T-helper 2 cell (primary cell): Measurements from ENCODE around the gene ATP5PO.
"Not testable (repeated sequence)": the region's sequence is repeated elsewhere in the genome, so short reads cannot be mapped to it uniquely, and the experiment has no call there.

ENCODE experiments used
- DNase-seq, 5 experiments: peaks; one replicate each; pipeline versions ENCODE4 v3.0.0 to v3.0.0-alpha.2; 2012 to 2022

Gene ATP5PO

DNA sequence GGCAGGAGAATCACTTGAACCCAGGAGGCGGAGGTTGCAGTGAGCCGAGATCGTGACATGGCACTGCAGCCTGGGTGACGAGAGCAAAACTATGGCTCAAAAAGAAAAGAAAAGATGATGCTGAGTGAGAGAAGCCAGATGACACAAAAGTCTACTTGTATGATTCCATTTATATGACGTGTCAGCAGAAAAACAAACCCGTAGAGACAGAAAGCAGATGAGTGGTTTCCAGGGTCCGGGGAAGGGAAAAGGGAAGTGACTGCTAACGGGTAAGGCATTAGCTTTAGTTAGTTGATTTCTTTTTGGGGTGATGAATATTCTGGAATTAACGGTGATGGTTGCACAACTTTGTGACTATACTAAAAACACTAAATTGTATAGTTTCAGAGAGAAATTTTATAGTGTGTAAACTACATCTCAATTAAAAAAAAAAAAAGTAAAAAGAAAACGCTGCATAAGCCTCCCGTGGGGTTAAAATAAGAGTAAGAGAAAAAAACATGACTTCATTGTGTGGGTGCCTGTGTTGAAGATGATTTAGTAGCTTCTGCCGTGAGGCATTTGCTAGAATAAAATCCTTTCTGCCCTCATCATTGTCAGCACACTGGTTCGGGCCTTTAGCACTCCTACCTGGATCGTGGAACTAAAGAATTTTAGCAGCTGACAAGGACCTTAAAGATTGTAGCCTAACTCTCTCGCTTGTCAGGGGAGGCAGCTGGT is 24.7 kb upstream of the ATP5PO start:
- no peak for DNase-seq

GRCh38 chr21:33939226-33939625 is 23.6 kb upstream of the ATP5PO start:
- DNase-seq, result no peak

- no peak for DNase-seq
Observed at GRCh38 chr21:33938381-33938780, 22.8 kb upstream of the ATP5PO start.

DNA sequence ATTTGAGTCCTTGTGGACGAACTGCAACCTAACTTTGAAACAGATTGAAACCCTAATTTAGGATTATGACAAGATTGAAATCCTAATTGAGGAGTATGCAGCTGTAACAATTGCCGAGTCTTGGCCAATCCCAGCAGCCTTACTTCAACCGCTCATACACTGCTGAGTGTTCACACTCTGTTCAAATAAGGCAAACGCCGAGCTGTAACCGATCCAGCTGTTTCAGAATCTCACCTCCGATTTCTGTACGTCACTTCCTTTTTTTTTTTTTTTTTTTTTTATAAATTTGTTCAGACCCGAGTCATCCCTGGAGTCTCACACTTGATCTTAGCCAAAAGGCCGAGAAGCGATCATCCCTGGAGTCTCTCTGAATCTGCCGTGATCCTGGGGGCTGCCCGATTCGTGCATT is 22.3 kb upstream of the ATP5PO start:
- DNase-seq, result peak in 2 of 5 experiments; percentile 64 to 90

DNA sequence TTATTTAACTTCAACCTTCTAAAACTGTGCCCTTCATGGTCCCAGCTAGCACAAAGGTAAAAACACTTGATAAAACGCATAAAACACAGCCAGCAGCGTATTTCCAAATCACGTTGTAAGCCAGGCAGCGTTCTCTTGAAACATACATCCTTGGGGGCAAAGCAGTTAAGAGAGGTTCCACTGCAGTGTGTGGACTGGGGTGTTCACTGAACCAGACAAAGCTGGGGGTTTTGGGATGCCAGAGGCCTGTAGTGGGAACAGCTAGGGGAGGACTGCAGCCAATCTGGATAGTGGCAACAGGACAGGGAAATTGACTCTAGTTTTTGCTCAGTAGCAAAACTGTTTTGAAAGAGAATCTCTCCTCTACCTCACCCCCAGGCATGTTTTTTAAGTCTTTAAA is 21.5 kb upstream of the ATP5PO start:
- DNase-seq, result no peak

- DNase-seq, result peak in 3 of 5 experiments; percentile 52 to 78 (median 68)
Observed at GRCh38 chr21:33936301-33937038, 20.9 kb upstream of the ATP5PO start.

DNA sequence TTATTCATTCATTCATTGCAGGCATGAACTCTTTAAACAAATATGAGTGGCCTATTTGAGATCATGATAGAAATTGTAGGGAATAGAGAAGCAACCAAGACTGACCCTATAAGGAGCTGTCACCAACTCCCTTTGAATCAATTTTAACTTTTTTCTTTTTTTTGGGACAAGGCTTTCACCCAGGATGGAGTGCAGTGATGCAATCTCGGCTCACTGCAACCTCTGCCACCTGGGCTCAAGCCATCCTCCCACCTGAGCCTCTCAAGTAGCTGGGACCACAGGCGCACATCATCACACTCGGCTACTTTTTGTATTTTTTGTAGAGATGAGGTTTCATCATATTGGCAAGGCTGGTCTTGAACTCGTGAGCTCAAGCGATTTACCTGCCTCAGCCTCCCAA is 17.1 kb upstream of the ATP5PO start:
- peak in 1 of 5 experiments; percentile 47 for DNase-seq

DNA sequence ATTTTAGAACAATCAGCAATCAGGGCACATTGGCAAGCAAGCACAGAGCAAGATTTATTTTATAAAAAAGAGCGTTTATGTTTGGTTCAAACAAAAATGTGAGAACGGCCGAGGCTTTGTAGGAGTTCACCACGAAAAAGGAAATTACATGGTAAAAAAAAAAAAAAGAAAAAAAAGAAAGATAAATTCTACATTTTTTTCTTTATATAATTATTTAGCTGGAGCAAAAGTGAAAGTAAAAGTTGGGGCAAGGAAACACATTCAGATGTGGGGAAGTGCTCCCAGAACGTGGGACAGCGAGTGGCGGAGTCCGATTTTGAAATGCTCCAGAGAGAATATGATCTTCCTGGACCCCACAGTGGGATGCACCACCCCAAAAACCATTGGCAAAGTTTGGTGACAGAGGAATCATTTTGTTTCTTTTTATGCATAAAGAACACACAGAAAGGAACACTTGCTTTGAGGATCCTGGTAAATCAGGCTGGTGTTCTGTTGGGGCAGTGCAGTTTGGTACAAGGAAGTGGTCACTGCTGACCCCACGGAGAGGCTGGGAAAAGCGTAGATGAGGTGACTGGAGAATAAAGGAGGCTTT is 16.3 kb upstream of the ATP5PO start:
- peak in 1 of 5 experiments; percentile 46 for DNase-seq

GRCh38 chr21:33931052-33931798 is 15.6 kb upstream of the ATP5PO start:
- peak in 4 of 5 experiments; percentile 48 to 91 (median 75) for DNase-seq

DNA sequence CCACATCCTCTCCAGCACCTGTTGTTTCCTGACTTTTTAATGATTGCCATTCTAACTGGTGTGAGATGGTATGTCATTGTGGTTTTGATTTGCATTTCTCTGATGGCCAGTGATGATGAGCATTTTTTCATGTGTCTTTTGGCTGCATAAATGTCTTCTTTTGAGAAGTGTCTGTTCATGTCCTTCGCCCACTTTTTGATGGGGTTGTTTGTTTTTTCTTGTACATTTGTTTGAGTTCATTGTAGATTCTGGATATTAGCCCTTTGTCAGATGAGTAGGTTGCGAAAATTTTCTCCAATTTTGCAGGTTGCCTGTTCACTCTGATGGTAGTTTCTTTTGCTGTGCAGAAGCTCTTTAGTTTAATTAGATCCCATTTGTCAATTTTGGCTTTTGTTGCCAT is 10.6 kb upstream of the ATP5PO start:
- not testable (repeated sequence) for DNase-seq

DNA sequence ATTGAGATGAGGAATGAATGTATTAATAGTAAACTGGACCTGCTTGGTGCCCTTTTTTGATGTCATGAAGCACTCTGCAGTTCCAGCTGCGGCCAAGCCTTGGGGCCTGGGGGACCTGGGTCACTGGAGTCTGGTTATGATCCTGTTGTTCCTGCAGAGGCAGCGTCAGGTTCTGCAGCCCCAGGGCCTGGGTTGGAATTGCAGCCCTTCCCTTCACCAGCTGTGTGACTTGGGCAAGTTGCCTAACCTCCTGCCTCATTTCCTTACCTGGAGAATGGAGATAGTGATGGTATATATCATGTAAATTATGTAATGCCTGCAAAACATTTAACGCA is 9.1 kb upstream of the ATP5PO start:
- no peak for DNase-seq

- peak; percentile 64 to 83 (median 81) for DNase-seq
Observed at GRCh38 chr21:33924079-33924765, 8.6 kb upstream of the ATP5PO start.

- no peak for DNase-seq
Observed at GRCh38 chr21:33917421-33917820, 1.8 kb upstream of the ATP5PO start.

- no peak for DNase-seq
Observed at GRCh38 chr21:33916200-33916567, 580 bp upstream of the ATP5PO start.

DNA sequence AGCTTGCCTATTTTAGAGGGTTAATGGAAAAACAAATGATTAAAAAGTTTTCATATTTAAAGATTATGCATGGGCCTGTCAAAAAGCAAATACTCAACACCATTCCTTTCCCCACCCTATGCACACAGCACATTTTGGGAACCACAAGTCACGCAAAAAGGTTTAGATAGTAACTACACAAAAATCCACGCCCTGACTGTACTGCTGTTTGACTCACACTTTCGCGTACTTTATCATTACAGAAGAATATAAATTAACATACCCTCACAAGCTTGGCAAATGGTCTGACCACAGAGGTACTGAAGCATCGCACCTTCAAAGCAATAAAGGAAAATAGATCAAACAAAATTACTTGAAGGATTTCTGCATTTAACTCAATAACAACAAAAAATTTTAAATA is 1.4 kb downstream of the ATP5PO start:
- no peak for DNase-seq

DNA sequence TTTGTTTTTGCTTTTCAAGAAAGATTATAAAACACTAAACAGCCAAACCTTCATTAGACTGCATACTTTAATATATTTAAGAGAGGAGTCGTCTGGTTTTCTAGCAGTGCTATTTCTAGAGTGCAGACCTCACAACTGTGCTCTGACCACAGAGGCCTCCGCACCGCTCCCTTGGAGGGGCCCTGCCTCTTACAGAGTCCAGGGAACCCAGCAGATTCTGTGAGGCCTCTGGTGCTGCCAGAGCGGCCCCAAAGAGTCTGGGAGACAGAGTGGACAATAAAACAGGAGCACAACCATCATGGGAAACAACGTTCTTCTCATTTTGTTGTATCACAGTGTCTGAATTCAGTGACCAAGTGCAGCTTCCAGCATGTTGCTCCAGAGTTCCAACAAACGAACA is 5.8 kb downstream of the ATP5PO start:
- DNase-seq, result no peak

DNA sequence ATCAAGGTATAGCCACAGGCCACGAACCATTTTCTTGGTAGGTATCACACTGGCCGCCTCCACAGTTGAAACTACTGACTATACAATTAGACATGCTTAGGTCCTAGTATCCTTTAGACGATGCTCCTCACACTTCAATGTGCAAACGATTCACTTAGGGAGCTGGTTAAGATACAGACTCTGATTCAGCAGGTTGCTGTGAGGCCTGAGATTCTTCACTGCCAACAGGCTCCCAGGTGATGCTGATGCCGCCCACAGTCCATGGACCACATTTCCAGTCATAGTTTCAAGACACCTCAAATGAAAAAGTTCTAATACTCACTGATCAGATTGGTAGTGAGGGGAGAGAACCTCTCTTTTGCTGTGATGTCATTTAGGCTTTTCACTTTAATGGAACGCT is 6.8 kb downstream of the ATP5PO start:
- DNase-seq, result no peak

GRCh38 chr21:33904041-33904440 is 11.6 kb downstream of the ATP5PO start:
- DNase-seq, result no peak

DNA sequence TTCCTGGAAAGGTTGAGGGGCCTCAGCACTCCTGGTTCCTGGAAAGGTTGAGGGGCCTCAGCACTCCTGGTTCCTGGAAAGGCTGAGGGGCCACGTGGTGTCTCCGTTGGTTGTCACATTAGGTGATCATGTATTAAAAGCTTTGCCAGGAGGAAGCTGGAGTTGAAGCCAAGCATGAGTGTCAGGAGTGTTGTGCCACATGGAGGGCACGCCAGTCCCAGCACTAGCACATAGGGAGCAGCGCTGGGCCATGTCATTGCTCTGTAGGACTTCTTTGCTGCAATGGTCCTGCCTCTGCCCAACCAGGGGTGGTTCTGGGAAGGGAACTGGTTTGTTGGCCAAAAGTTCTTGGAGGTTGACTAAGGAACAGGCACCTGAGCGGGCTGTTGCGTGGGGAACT is 13.3 kb downstream of the ATP5PO start:
- DNase-seq, result no peak

DNA sequence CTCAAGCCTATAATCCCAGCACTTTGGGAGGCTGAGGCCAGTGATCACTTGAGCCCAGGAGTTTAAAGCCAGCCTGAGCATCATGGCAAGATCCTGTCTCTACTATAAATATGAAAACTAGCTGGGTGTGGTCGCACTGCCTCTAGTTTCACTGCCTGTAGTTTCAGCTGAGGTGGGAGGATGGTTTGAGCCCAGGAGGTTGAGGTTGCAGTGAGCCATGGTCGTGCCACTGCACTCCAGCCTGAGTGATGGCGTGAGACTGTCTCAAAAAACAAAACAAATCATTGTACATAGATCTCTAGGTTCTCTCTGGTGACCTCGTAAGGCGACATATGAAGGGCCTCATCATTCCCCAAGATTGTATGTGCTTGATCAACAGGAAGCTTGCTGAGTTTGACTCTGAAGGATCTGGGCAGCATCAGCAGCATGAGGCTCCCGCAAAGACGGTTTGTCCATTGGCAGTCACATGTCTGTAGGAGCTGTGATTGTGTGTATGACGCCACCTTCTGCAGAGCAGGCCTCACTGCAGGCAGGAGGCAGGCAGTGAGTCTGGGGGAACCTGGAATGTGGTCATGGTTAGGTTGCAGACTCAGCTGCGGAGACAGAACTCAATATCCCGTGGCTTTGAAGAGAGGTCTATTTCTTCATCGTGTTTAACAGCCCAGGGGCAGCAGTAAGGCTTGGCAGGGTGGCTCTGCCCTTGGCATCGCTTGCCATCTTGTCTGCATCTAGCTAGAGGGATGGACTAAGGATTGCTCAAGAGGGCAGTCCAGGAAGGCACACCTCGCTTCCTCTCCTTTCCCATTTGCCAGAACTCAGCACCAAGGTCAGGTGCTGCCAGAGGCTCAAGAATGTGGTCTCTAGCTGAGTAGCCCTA is 14.0 kb downstream of the ATP5PO start:
- peak in 1 of 5 experiments; percentile 51 for DNase-seq

DNA sequence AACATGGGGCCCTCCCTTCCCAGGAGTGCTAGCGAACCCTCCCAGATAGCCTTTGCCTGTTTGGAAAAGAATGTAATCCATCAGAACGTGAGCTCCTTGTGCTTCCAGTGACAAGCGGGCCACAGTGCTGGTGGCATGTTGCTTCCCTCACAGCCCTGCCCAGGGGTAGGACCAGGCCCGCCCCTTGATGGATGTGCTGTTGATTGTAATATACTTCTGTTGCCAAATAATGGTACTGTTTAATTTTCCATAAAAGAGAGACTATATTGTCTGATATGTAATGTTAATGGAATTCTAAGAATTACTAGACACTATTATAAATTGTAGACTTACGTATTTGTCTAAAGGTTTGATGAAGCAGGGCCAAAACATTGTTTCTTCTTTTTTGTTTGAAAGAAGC is 16.4 kb downstream of the ATP5PO start:
- no peak for DNase-seq

DNA sequence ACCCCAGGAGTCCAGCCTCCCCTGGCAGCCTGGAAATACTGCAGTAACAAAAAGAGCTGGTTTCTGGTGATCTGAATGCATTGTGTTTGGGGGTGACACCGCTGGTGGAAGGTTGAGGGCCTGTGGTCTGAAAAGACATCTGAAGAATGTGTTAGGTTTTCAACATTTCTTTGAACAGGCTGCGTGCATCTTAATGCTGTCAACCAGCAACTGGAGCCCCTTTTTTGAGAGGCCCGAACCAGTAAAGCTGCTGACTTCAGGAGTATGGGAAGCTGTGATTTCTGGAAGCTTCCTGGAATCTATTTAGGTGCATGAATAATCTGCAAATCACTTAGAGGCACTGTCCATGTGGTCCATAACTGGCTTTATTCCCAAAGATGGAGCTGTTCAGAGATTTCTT is 17.0 kb downstream of the ATP5PO start:
- no peak for DNase-seq
